Stimulated activated CD8-positive, alpha-beta memory T cell treated with anti-CD3 and anti-CD28 coated beads, Interleukin-15, amount 100 ng/mL, for 1 hour (primary cell): ENCODE results near the gene PRKCH.
A peak's percentile ranks its signal among the peaks of the same experiment; 100 is the strongest.

Source experiments
- DNase-seq: peaks from one replicate; pipeline ENCODE4 v3.0.0-alpha.2; 2020; ENCODE audit warnings: low read depth

Gene PRKCH

DNA sequence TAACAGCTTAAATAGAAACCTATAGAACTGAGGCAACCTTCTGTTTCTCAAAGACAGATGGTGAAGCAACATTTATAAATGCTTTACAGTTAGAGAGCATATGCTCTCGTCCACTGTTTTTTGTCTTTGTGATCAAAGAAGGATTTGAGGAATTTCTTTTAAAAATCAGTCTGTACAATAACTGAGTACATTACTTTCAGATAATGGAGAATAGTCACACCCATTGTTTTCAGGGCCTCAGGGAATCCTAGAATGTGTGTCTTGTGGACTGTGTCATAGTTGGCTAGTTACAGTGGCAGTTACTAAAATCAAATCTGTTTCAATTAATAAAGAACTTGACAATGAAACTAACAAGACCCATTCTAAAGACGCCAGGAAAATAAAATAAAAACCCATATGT is 107.9 kb downstream of the PRKCH start:
- DNase-seq: no peak

DNA sequence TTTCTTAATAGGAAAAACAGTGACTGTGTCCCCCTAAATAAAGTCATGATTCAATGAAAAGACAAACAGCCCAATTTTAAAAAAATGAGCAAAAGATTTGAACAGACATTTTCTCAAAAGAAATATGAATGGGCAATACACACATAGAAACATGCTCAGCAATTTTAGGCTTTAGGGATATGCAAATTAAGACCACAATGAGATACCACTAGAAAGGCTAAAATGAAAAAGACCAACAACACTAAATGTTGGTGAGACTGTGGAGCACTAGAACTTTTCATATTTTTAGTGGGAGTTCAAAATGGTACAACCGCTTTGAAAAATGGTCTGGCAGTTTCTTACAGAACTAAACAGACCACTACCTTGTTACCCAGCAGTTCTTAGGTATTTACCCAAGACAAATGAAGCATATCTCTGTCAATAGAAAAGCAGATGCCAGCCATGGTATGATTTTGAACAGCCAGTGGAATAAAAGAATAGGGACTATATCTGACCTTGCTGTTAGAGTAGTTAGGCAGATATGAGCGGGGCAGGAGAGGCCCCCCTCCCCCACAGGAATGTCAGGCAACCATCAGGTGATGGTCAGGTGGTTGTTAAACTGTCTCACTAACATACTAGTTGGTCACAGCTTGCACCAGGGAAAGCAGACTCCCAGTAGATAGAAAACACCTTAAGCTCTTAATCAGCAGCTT is 108.8 kb downstream of the PRKCH start:
- no peak for DNase-seq

DNA sequence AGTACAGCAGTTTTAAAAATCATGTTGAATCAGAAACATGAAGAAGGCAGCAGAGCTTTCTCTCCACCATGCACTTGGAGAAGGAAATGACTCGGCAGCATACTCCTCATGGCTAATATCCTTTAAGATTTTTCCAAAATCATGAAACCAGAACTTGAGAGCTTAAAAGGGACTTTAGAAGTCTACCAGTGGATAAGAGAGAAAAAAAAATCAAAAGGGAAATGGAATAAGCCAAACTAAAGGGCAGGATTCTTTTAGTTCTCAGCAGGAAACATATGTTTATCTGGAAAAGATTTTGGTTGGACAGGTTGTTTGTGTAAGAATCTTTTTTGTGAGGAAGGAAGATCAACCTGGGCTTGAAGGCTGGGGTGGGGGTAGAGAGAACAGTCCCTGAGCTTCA is 111.8 kb downstream of the PRKCH start:
- no peak for DNase-seq

DNA sequence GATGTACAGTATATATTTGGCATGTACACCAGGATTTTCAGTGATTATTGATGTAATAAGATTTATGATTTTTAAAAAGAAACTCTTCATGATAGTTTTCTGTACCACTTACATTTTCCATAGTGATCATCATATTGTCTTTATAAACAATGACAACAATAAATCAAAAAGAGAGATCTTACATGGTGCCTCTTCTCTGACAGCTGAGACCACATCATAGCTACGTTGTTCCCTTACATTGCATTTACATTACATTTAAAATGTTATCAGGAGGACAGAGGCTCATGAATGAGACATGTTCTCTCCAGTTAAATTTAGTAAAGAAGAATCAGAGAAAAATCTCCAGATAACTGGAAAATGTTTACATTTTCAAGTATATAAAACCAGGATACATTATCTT is 112.4 kb downstream of the PRKCH start:
- no peak for DNase-seq

DNA sequence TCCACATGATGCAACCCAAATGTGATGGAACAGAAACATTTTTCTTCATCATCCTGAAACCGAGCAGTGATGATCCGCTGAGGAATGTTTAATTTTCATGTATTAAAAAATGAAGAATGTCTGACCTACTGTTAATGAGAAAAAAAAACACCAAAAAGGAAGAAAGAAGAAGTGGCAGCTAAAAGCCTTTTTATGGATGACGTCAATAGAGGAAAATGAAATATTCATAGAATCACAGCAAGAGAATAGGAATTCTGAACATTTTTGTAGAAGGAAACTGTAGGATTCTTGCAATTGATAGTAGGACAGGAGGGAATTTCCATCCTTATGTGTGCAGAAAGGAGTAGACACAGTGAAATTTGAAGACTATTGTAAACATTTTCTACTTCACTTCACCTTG is 112.9 kb downstream of the PRKCH start:
- DNase-seq: no peak

DNA sequence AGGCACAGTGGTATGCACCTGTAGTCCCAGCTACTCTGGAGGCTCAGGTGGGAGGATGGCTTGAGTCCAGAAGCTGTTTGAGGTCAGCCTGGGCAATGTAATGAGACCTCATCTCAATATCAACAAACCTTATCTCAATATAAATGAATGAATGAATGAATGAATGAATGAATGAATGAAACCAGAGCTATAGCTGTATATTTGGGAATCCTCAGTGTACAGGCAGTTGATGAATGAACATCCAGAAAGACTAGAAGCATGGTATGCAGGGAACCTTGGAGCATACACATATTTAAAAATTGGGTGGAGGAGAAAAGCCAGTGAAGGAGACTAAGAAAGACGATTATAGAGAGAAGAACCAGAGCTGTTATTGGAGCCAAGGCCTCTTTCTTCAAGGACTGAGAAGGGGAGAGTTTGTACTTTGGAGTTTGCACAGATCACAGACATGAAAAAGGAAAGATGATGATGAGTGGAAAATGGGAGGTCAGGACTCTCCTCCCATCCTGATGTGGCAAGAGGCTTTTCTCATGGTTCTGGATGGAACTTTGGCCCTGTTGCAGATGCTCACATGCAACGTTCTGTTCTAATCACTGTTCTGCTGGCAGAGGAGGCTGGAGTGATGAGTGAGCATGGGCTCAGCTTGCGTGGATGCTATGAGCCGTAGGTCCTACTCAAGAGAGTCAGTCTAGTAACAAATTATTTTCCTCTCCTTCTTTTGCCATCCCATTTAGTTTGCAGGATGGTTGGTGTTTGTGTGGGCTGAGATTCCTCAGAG is 114.4 kb downstream of the PRKCH start:
- DNase-seq: no peak

DNA sequence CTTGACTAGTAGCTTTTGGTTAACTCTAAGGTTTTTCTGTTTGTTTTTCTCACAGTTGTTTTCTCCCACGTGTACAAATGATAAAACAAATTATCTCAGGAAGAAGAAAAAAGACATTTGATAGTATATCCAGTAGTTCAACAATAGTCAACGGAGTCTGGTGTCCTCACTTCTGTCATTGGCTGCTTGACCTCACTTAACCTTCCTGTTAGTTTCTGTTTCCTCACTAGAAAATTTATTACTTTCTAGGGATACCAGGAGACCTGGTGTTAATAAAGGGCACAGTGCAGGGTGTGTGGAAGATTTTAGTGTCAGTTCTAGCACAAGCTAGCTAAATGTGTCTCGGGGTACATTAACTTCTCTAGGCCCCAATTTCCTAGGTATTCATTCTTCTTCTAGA is 116.0 kb downstream of the PRKCH start:
- DNase-seq: no peak

DNA sequence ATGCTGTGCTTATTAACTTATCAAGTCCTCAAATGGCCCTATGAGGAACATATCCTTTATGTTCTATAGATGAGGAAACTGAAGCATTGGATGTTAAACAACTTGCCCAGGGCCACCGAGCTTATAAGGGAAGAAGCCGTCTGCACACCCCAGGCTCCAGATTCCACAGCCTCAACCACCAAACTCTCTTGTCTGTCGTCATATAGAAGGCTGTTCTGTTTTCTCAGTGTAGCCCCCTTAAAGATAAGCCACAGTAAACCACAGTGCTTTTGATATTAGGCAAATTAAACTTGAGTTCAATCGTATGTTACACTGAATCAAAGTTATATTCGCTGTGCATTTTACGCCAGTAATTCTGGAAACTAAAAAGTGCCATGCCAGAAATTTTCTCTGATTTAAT is 116.7 kb downstream of the PRKCH start:
- no peak for DNase-seq

DNA sequence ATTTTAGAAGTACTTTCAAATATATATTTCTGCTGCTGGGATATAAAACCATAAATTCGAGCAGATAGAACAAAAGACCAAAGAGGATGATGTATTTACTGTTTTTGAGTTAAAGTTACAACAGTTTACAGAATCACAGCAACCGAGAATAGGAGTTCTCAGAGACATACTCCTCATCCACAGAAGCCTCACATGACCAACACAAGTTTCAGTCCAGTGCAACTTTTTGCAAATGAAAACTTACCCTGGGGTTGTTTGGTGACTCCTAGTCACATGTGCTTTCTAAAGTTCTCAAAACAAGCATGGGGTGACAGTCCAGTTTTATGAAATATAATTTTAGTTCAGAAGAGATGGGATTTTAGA is 117.1 kb downstream of the PRKCH start:
- DNase-seq: no peak

DNA sequence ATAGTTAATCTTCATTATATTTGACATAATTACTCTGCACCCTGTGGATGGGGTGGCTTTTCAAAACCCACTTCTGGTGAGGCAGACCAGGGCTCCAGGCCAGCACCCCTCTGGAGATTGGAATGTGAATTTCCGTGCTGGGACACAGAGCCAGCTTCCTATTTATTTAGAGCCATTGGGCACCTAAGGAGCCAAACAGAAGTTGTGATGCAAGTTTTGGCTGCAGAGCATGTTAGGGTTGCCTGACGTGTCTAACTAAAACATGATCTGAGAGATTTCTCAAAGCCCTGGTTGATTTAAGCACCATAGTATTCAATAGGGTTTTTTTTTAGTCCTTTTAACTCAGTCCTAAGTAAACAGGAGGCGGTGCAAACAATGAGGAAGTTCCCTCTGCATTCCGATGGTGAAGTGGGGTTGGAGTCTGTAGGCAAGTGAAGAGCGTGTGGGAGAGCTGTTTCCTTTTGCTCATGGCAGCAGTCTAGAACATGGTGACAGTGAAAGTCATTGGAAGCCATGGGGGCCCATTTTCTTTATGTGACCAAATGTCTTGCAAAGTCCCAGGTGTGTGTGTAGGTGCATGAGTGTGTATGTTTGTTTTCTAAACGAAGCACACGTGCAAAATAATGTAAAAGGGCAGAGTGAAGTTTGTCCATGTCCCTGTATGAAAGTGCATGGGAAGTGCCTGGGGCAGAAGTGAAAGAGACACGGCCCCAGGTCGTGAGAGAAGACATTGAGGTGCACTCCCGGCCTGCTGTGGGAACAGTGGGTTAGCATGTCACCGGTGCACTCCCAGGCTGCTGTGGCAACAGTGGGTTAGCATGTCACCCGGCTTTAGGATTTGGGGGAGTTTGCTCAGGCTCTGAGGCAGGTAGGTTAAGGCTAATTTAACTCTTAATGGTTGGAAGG is 117.7 kb downstream of the PRKCH start:
- no peak for DNase-seq

DNA sequence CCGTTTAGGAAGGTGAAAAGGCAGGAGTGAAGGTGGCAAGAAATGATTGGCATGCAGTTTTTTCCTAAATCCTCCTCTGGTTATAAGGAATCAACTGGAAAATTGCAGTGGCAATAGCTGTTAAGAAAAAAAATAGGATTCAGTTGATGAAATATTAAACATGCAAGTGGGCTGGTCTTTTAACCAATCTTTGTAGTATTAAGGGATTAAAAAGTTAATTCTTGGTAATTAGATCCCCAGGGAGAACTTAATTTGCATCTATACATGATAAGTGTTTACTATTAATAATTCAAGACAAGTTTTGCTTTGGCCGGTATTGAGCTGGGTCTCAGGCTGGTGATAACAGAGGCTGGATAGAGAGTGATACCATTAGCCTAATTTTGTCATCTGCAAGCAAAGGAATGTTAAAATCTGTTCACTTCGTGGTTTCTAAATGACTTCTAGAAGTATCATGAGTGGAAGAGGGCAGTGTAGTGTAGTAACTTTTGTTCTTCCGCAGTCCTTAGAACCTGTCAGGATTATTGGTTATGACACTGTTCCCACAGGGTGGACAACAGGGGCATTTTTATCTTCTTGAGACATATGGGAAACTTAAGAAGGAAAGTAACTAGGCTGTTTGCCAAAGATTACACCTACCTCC is 118.5 kb downstream of the PRKCH start:
- DNase-seq: no peak

DNA sequence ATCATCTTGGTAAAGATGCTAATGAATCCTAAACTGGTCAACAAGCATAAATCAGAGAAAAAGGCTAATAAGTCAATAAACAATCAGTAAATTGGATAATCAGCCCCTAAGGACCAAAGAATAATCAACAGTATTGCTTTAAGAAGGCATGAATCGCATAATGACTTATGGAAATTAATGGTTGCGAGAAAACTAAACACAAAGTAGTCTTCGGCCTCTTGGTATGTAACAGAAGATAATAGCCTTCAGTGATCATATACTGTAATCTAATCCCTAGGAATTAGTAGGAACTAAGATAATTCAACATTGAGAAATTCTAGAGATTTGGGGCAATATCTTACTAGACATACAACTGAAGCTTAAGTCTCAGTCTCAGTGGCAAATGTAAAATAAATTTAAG is 122.1 kb downstream of the PRKCH start:
- DNase-seq: no peak

DNA sequence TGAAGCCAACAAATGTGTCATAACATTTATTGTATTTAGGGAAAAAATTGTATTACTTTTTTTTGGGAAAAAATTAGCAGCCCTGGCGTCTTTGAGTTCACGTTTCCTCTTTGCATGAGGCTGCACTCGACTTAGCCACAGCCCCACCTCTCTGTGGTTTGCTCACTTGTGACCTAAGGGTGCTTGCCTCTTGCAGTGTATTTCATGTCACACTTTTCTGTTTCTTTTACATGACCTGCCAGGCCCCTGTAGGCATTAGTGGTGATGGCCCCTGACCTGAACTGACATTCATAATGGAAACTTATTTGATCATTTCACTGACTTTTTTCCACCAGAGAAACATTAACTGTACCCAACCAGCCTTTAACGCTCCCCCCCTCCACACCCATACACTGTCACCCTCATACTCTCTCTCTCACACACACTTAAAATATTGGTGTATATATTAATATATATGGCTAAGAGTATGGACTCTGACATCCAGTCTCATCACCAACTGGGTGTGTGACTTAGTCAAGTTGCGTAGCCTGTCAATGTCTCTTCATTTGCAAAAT is 122.9 kb downstream of the PRKCH start:
- peak; percentile 36 for DNase-seq

DNA sequence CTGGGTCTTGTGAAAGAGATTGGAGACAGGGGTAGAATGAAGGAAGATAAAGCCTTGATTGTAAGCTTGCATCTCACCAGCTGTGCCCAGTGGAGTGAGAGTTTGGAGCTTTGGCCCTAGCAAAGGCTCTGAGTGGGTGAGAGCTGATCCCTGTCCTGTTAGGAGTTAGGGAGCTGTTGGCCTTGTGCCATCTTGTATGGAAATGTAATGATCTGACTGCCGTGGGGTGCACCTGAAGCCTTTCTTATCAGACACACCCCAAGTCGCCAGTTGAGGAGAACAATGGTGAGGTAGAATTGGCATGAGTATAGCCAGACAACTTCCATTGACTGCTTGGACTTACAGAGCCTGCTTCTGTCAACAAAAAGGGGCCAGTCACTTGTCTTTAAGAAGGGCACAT is 130.1 kb downstream of the PRKCH start:
- DNase-seq: no peak

DNA sequence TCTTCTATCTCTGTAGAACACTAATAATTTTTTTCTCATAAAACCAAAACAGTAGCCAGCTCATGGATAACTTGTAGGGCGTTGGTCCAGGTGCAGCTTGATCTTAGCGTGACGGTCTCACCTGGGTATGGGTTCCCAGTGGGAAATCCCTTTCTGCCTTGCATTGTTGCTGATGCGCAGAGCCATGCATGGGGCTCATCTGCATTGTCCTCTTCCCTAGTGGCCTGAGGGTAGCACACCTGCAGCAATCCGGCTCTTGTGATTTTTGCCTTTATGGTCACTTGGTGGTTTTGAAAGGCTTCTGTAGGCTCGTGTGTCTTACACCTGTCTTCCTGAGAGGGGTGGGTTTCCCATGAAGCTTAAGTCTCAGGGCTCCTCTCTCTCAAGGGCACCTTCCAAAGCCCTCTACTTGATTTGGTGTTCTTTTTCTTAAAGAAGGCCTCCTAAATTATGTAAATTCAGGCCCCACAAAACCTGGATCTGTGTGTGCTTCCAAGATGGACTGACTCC is 130.6 kb downstream of the PRKCH start:
- no peak for DNase-seq

DNA sequence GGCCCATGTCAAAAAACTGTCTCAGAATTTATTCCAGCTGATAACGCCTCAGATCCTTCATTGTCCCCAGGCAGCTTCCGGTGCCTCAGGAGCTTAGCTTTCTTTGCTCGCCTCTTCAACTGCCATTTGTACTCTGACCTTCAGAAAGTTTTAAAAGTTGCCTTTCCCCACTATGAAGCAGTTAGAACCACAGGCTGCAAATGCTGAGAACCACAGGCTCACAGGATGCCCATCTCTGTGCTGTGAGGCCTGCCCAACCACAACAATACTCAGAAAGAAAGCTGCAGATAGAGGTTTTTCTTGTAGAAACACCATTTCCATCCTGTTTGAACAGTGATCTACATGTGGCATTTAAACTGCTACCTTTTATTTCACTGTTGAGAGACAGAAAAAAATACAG is 131.1 kb downstream of the PRKCH start:
- DNase-seq: no peak

DNA sequence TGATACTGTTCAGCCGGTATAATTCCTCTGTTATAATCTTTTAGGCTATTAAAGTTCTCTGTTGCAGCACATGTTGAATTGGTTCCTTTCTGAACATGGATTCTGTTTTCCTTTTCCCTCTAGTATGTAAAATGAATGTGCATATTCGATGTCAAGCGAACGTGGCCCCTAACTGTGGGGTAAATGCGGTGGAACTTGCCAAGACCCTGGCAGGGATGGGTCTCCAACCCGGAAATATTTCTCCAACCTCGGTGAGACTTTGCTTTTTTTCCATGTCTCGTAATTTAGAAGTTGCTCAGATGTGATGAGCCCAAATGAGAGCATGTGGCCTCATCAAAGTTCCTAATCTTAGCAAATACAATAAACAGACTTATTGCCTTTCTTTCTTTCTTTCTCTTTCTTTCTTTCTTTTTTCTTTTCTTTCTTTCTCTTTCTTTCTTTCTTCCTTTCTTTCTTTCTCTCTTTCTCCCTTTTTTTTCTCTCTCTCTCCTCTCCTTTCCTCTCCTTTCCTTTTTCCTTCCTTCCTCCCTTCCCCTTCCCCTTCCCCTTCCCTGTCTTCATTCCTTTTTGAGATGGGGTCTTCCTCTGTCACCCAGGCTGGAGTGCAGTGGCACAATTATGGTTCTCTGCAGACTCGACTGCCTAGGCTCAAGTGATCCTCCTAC is 131.9 kb downstream of the PRKCH start:
- DNase-seq: no peak

DNA sequence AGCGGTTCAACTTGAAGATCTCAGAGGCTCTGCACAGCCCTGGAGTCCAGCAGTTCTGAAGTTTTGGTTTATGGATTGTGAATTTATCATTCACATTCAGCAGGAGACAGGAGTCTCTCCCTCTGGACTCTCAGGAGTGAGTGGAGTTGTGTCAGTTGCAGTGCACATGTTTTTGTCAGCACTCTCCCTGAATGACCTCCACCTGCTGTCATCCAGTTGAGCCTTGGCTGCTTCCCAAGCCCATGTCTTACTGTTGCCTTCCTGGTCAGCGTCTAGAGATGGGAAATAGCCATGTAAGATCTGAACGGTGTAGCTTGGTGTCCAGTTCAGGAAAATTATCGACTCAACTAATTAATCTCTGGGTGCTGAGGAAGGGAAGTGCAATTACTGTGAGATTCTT is 133.2 kb downstream of the PRKCH start:
- DNase-seq: no peak

DNA sequence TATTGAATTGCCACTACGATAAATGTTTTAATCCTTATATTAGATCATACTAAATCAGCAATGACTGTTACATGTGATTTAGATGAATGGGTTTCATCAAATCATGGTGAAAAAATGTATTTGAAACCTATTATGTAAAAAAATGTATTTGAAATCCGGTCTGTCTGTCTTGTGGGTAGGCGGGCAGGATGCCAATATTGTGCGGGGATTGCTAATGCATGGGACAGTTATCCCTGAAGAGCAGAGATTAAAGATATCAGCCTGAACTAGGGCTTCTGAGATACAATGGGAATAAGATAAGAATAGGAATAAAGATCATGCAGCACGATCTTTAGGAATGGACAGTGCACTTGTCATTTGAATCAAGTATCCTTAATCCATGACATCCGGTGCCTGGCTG is 134.0 kb downstream of the PRKCH start:
- DNase-seq: no peak

DNA sequence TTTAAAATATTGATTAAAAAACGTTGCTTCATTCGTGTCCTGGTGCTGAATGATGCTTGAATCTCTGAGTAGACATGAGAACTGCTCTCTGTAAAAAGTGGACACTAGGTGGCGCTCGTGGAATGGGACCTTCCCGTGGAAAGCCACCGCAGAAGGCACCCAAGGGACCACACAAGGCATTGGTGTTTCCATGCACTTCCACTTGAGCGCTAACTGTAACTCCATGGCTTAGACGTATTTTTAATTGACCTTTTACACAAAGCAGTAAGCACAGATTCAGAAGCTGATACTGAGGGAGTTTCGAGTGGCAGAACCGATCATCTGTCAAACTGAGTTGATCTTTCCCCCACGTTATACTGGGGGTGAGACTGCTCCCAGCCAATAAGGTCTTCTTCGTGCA is 135.3 kb downstream of the PRKCH start:
- DNase-seq: peak; percentile 82

DNA sequence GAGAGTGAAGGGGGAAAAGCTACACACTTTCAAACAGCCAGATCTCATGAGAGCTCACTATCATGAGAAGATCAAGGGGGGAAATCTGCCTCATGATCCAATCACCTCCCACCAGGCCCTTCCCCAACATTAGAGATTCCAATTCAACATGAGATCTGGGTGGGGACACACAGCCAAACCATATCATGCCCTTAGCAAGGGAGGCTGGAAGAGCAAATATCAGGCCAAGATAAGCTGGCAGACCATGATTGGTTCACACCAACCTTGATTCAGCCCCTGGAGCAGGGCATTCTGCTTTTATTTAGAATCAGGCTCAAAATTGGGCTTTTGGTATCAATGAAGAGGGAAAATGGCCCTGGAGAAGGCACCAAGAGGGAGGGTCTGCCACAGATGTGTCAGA is 137.4 kb downstream of the PRKCH start:
- no peak for DNase-seq
